H1 (cell line): Measurements from ENCODE around the gene OR4S1. TPM values are rescaled to one million over a fixed set of nuclear protein-coding genes. Genes with fewer than 3 reads are reported as not detected.

Experiments used
- CTCF ChIA-PET: fragments of 300-600 bp; sonication (Branson Sonifier 250); formaldehyde crosslinking; loops from one replicate; lab custom pipeline; 2021; ENCODE audit not compliant: partially characterized antibody; lab: Charles Lee
- POLR2A ChIA-PET: fragments of 300-600 bp; sonication (Branson Sonifier 250); formaldehyde crosslinking; loops from one replicate; lab custom pipeline; 2021; ENCODE audit warnings: inconsistent platforms; ENCODE audit not compliant: partially characterized antibody; lab: Charles Lee
- DNase-seq, 2 experiments: peaks; one replicate each; pipeline versions ENCODE4 v3.0.0 to v3.0.0-alpha.2; 2010 to 2022; ENCODE audit warnings: low spot score in 2 of 2, low read depth in 1 of 2, mixed read lengths in 1 of 2
- FAIRE-seq: peaks from 2 replicates; lab custom pipeline; 2011; peaks lifted over from hg19 to GRCh38; lab: Jason Lieb, UNC
- H2AFZ ChIP-seq: 2 replicates; pipeline ENCODE4 v1.8.1; 2012; ENCODE audit warnings: low read length, inconsistent platforms
- H2AK5ac ChIP-seq: 2 replicates; pipeline ENCODE4 v1.6.1; 2013; ENCODE audit warnings: low read depth, low read length
- H2BK120ac ChIP-seq: replicated peaks from 2 replicates; pipeline ENCODE3; 2013; ENCODE audit warnings: low read depth, low read length, inconsistent platforms
- H2BK12ac ChIP-seq: 2 replicates; pipeline ENCODE4 v1.6.1; 2013; ENCODE audit warnings: low read depth, low read length
- H2BK15ac ChIP-seq: 2 replicates; pipeline ENCODE4 v1.6.1; 2013; ENCODE audit warnings: low read length
- H2BK20ac ChIP-seq: 2 replicates; pipeline ENCODE4 v1.6.1; 2013; ENCODE audit warnings: low read length
- H2BK5ac ChIP-seq: 2 replicates; pipeline ENCODE4 v1.6.1; 2013; ENCODE audit warnings: low read depth, low read length
- H3K14ac ChIP-seq: 2 replicates; pipeline ENCODE4 v1.6.1; 2013; ENCODE audit warnings: inconsistent platforms; ENCODE audit not compliant: insufficient read length
- H3K18ac ChIP-seq: 2 replicates; pipeline ENCODE4 v1.6.1; 2013; ENCODE audit warnings: low read length; ENCODE audit errors: extremely low read depth
- H3K23ac ChIP-seq: 2 replicates; pipeline ENCODE4 v1.6.1; 2013; ENCODE audit warnings: inconsistent platforms; ENCODE audit not compliant: insufficient read length
- H3K23me2 ChIP-seq: 2 replicates; pipeline ENCODE4 v1.6.1; 2013; ENCODE audit warnings: low read depth, low read length
- H3K27ac ChIP-seq: 2 replicates; pipeline ENCODE4 v1.6.1; 2011; ENCODE audit warnings: low read depth, low read length, inconsistent platforms
- H3K27me3 ChIP-seq, 4 experiments: replicated peaks in 1 of 4; 1 replicate in 1 of 4; 2 replicates in 3 of 4; pipeline versions ENCODE4 v1.6.1 to v1.8.1; 2011 to 2013; ENCODE audit warnings: low read length in 3 of 4, mild to moderate bottlenecking in 3 of 4, inconsistent platforms in 2 of 4, mixed read lengths in 2 of 4, moderate library complexity in 1 of 4; ENCODE audit not compliant: control insufficient read depth in 3 of 4, insufficient read depth in 3 of 4; ENCODE audit errors: extremely low read depth in 1 of 4
- H3K36me3 ChIP-seq, 4 experiments: 2 replicates each; pipeline versions ENCODE4 v1.6.1 to v1.8.1; 2011 to 2013; ENCODE audit warnings: mild to moderate bottlenecking in 4 of 4, low read length in 3 of 4, moderate library complexity in 2 of 4, control low read depth in 1 of 4, inconsistent platforms in 1 of 4; ENCODE audit not compliant: insufficient read depth in 4 of 4, control insufficient read depth in 2 of 4
- H3K4ac ChIP-seq: replicated peaks from 2 replicates; pipeline ENCODE3; 2013; ENCODE audit warnings: low read length, low read depth, mixed read lengths, inconsistent platforms; ENCODE audit not compliant: insufficient read length
- H3K4me1 ChIP-seq, 4 experiments: replicated peaks in 1 of 4; 1 replicate in 1 of 4; 2 replicates in 3 of 4; pipeline versions ENCODE4 v1.6.1 to v1.8.1; 2011 to 2013; ENCODE audit warnings: low read length in 3 of 4, inconsistent platforms in 2 of 4, mixed read lengths in 1 of 4; ENCODE audit not compliant: insufficient read depth in 4 of 4, control insufficient read depth in 3 of 4
- H3K4me2 ChIP-seq, 2 experiments: 2 replicates each; pipeline versions ENCODE4 v1.6.1 to v1.8.1; 2011 to 2013; ENCODE audit warnings: low read depth in 2 of 2, low read length in 2 of 2, control low read depth in 1 of 2, inconsistent platforms in 1 of 2, mild to moderate bottlenecking in 1 of 2; ENCODE audit not compliant: insufficient read depth in 1 of 2
- H3K4me3 ChIP-seq, 4 experiments: fragments of 200-600, 300-600 bp in 1 of 4; sonication (generic), shearing (Covaris generic), sonication (Bioruptor Twin) in 1 of 4; 2 replicates each; pipeline versions ENCODE4 v1.5.1 to v1.8.1; 2011 to 2016; ENCODE audit warnings: low read length in 4 of 4, low read depth in 3 of 4, control low read depth in 2 of 4, inconsistent platforms in 2 of 4, mild to moderate bottlenecking in 2 of 4, mixed read lengths in 1 of 4, moderate library complexity in 1 of 4; ENCODE audit not compliant: insufficient read depth in 2 of 4; ENCODE audit errors: extremely low read depth in 1 of 4
- H3K56ac ChIP-seq: replicated peaks from 2 replicates; pipeline ENCODE3; 2013; ENCODE audit warnings: low read depth, mild to moderate bottlenecking, mixed read lengths, low read length, inconsistent platforms; ENCODE audit not compliant: insufficient read length
- H3K79me1 ChIP-seq: 2 replicates; pipeline ENCODE4 v1.6.1; 2013; ENCODE audit warnings: low read depth, low read length, control low read depth
- H3K79me2 ChIP-seq, 2 experiments: 2 replicates each; pipeline versions ENCODE4 v1.6.1 to v1.8.1; 2012 to 2013; ENCODE audit warnings: low read length in 2 of 2, mild to moderate bottlenecking in 2 of 2, inconsistent platforms in 1 of 2; ENCODE audit not compliant: insufficient read depth in 2 of 2, control insufficient read depth in 1 of 2
- H3K9ac ChIP-seq, 4 experiments: replicated peaks in 1 of 4; 1 replicate in 1 of 4; 2 replicates in 3 of 4; pipeline versions ENCODE4 v1.6.1 to v1.8.1; 2011 to 2013; ENCODE audit warnings: low read depth in 3 of 4, low read length in 3 of 4, control low read depth in 2 of 4, mild to moderate bottlenecking in 2 of 4, moderate library complexity in 2 of 4, inconsistent platforms in 1 of 4; ENCODE audit errors: extremely low read depth in 1 of 4
- H3K9me3 ChIP-seq, 2 experiments: 2 replicates each; pipeline versions ENCODE4 v1.6.1 to v1.8.1; 2012 to 2013; ENCODE audit warnings: mild to moderate bottlenecking in 2 of 2, moderate library complexity in 2 of 2, control low read depth in 1 of 2, inconsistent platforms in 1 of 2, low read depth in 1 of 2, low read length in 1 of 2, mixed read lengths in 1 of 2; ENCODE audit not compliant: insufficient read depth in 2 of 2
- H4K20me1 ChIP-seq, 2 experiments: replicated peaks in 1 of 2; 2 replicates each; pipeline versions ENCODE3 to v1.8.1; 2011 to 2013; ENCODE audit warnings: inconsistent platforms in 2 of 2, low read length in 2 of 2, mild to moderate bottlenecking in 1 of 2; ENCODE audit not compliant: insufficient read depth in 2 of 2, control insufficient read depth in 1 of 2
- H4K5ac ChIP-seq: 2 replicates; pipeline ENCODE4 v1.6.1; 2013; ENCODE audit warnings: low read length, low read depth, mixed read lengths, inconsistent platforms; ENCODE audit not compliant: insufficient read length
- H4K8ac ChIP-seq: 2 replicates; pipeline ENCODE4 v1.8.0; 2013; ENCODE audit warnings: mild to moderate bottlenecking, moderate library complexity, low read length, inconsistent platforms; ENCODE audit not compliant: insufficient read depth; ENCODE audit errors: extremely low read depth
- H4K91ac ChIP-seq: replicated peaks from 2 replicates; pipeline ENCODE3; 2013; ENCODE audit warnings: low read length, mixed read lengths, inconsistent platforms; ENCODE audit not compliant: insufficient read length
- ASH2L ChIP-seq: fragments of 200-600, 300-600 bp; sonication (generic); IDR thresholded peaks from one replicate; pipeline ENCODE4 v1.7.1; 2017; ENCODE audit warnings: low read length
- CBX8 ChIP-seq: fragments of 300-800, 300-1000 bp; sonication (generic); IDR thresholded peaks from 2 replicates; pipeline ENCODE4 v1.7.1; 2016; ENCODE audit warnings: low read depth, low read length, borderline replicate concordance
- CEBPB ChIP-seq: IDR thresholded peaks from 2 replicates; pipeline ENCODE4 v1.6.1; 2012; ENCODE audit warnings: low read depth, low read length
- EGR1 ChIP-seq: IDR thresholded peaks from 2 replicates; pipeline ENCODE4 v1.6.1; 2011; ENCODE audit warnings: low read depth, low read length, borderline replicate concordance
- GABPA ChIP-seq: IDR thresholded peaks from 2 replicates; pipeline ENCODE4 v1.6.1; 2011; ENCODE audit warnings: mild to moderate bottlenecking, low read length, moderate library complexity, borderline replicate concordance; ENCODE audit not compliant: insufficient read depth
- SAP30 ChIP-seq: fragments of 300-600 bp; sonication (generic); IDR thresholded peaks from 2 replicates; pipeline ENCODE4 v1.7.1; 2012; ENCODE audit warnings: low read length, moderate library complexity, mild to moderate bottlenecking, inconsistent platforms; ENCODE audit not compliant: insufficient read depth, insufficient replicate concordance
- SIRT6 ChIP-seq: IDR thresholded peaks from one replicate; pipeline ENCODE4 v1.7.1; 2012; ENCODE audit warnings: low read length, inconsistent platforms
- SIX5 ChIP-seq: IDR thresholded peaks from 2 replicates; pipeline ENCODE4 v1.6.1; 2011; ENCODE audit warnings: mild to moderate bottlenecking, low read depth, low read length
- SUZ12 ChIP-seq: fragments of 200-600 bp; sonication (generic); IDR thresholded peaks from 2 replicates; pipeline ENCODE4 v1.6.1; 2012; ENCODE audit warnings: mild to moderate bottlenecking, inconsistent platforms, low read length, moderate library complexity, mixed read lengths
- ZNF274 ChIP-seq: IDR thresholded peaks from 2 replicates; pipeline ENCODE4 v1.7.0; 2012; ENCODE audit warnings: low read length, borderline replicate concordance; ENCODE audit errors: extremely low read depth
- WGBS, 2 experiments: shearing (Covaris generic) in 1 of 2; methylation state at CpG; one replicate each; pipeline versions ENCODE4 v1.1.6 to v1.1.7; 2013 to 2015; ENCODE audit warnings: low lambda C conversion rate in 2 of 2, mixed read lengths in 2 of 2, inconsistent platforms in 1 of 2, low coverage in 1 of 2, missing lambda C conversion rate in 1 of 2; ENCODE audit not compliant: insufficient replicate concordance in 2 of 2, insufficient coverage in 1 of 2, insufficient read length in 1 of 2; ENCODE audit errors: extremely low coverage in 1 of 2, missing lambda C conversion rate in 1 of 2; 5-methylcytosine and 5-hydroxymethylcytosine counted together
- polyA plus RNA-seq, 7 experiments: library from polyadenylated mRNA; depleted of rRNA in 3 of 7; stranded (reverse) in 5 of 7; unstranded in 2 of 7; fragments of >200 nt in 5 of 7; fragments of 200-250 nt in 2 of 7; gene quantifications; 1 replicate in 5 of 7; 2 replicates in 1 of 7; 4 replicates in 1 of 7; pipeline versions ENCODE4 v1.2.1 to v1.2.3, GENCODE V29; 2011 to 2013; ENCODE audit warnings: missing spikeins in 2 of 7, mixed read lengths in 2 of 7
- total RNA-seq: library from RNA; stranded (reverse); fragmentation: NEBNext Ultra II Directional; extraction: Animal tissue kit (Norgen Biotek cat#: 25700); gene quantifications from 2 replicates; pipeline ENCODE4 v1.2.1, GENCODE V29; 2021

Gene OR4S1
- total and polyA plus RNA-seq, 2 of the 8 experiments (the other 6 are each of a cell fraction or from before 2014, with no cell fraction given), result not detected

GRCh38 chr11:48354677-48355076 lies 48.7 kb downstream of the OR4S1 start:
- no peak overlapping the region for H2BK5ac ChIP-seq
- no peaks in the 10 kb centered on the region for H3K36me3 ChIP-seq
- no peak overlapping the region for H3K27ac ChIP-seq
- H4K91ac ChIP-seq, result no peak overlapping the region
- no peak overlapping the region for H2BK120ac ChIP-seq
- no peak for DNase-seq
- no peak overlapping the region for H3K9ac ChIP-seq
- H4K20me1 ChIP-seq, result no peaks in the 10 kb centered on the region
- ChIA-PET CTCF (no interaction called here), POLR2A (no interaction called here)
- H4K8ac ChIP-seq, result no peak overlapping the region
- no peak overlapping the region for H4K5ac ChIP-seq
- TF ChIP-seq SIX5, result no peak
- no peak for TF ChIP-seq GABPA
- TF ChIP-seq SUZ12, result no peak
- no peak for TF ChIP-seq SIRT6
- TF ChIP-seq CEBPB, result no peak
- no peak for TF ChIP-seq EGR1
- TF ChIP-seq CBX8, result no peak
- no peak for TF ChIP-seq SAP30
- TF ChIP-seq ASH2L, result no peak
- no peak for TF ChIP-seq ZNF274
- TF ChIP-seq, all 59 proteins: peak for 0
- Histone ChIP-seq H2AK5ac (no peak overlapping the region), H3K4ac (no peak overlapping the region), H3K14ac (no peak overlapping the region), H3K9me3 (peaks cover 38 to 49% of the 10 kb centered on the region in 2 experiments), H3K18ac (no peak overlapping the region), H3K4me1 (no peaks in the 10 kb centered on the region), H2BK15ac (no peak overlapping the region), H3K4me2 (no peak overlapping the region), H3K27me3 (no peaks in the 10 kb centered on the region), H3K79me1 (no peaks in the 10 kb centered on the region), H3K23me2 (no peaks in the 10 kb centered on the region), H2AFZ (no peak overlapping the region), H2BK20ac (no peak overlapping the region), H3K23ac (no peak overlapping the region), H3K4me3 (no peak overlapping the region), H3K79me2 (no peaks in the 10 kb centered on the region), H2BK12ac (no peak overlapping the region), H3K56ac (no peak overlapping the region)
- FAIRE-seq, result no peak
- 93% methylated on average over 1 of the region's 1 CpG; no CpG with 5 or more reads in 1 of the 2 experiments for WGBS, 2 experiments
